Fibroblast of villous mesenchyme (primary cell): ENCODE measurements around the gene GRIA3. TPM values are rescaled to one million over a fixed set of nuclear protein-coding genes. Genes with fewer than 3 reads are reported as not detected.
A peak's percentile ranks its signal among the peaks of the same experiment; 100 is the strongest.

Experiments used
- DNase-seq: peaks from one replicate; pipeline ENCODE4 v3.0.0-alpha.2; 2010; ENCODE audit warnings: low read depth
- H3K4me3 ChIP-seq: 2 replicates; pipeline ENCODE4 v1.5.1; 2011; ENCODE audit warnings: low read depth, mild to moderate bottlenecking, low read length
- total RNA-seq: library from RNA; depleted of rRNA; stranded (reverse); fragments of >200 nt; gene quantifications from 2 replicates; pipeline ENCODE4 v1.2.3, GENCODE V29; 2012
- TF ChIP-seq, protein P1 (sequence below): IDR thresholded peaks from 2 replicates; pipeline ENCODE4 v1.5.1; 2012; ENCODE audit warnings: low read depth, mild to moderate bottlenecking, low read length; ENCODE audit not compliant: insufficient read depth

The GRIA3 gene
- total RNA-seq, 1 donor, result 19.4 TPM

DNA sequence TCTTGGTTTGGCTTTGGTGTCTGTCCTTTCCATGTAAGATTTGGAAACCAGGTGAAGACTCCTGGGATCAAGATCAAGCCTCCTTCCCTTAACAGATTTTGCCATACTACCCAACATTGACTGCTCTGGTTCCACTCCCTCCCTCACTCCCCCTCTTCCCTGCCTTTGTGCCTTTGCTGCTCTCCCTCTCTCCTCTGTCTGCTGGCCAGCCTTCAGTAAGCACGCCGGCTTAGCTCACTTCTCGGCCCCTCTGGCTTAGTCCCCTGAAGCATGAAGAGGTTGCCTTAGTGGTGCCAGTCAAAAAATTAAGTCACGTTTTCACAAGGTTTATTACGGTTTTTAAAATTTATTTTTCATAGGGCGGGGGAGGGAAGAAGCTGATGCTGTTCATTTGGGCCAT, 6.0 kb downstream of the GRIA3 start:
- H3K4me3 ChIP-seq, result no peak overlapping the region
- TF ChIP-seq, protein P1, sequence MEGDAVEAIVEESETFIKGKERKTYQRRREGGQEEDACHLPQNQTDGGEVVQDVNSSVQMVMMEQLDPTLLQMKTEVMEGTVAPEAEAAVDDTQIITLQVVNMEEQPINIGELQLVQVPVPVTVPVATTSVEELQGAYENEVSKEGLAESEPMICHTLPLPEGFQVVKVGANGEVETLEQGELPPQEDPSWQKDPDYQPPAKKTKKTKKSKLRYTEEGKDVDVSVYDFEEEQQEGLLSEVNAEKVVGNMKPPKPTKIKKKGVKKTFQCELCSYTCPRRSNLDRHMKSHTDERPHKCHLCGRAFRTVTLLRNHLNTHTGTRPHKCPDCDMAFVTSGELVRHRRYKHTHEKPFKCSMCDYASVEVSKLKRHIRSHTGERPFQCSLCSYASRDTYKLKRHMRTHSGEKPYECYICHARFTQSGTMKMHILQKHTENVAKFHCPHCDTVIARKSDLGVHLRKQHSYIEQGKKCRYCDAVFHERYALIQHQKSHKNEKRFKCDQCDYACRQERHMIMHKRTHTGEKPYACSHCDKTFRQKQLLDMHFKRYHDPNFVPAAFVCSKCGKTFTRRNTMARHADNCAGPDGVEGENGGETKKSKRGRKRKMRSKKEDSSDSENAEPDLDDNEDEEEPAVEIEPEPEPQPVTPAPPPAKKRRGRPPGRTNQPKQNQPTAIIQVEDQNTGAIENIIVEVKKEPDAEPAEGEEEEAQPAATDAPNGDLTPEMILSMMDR, result no peak
- no peak for DNase-seq

GRCh38 chrX:123193101-123193500, 9.0 kb downstream of the GRIA3 start:
- H3K4me3 ChIP-seq, result no peak overlapping the region
- TF ChIP-seq, protein P1, result no peak

GRCh38 chrX:123199338-123199737, 15.3 kb downstream of the GRIA3 start:
- DNase-seq, result no peak
- no peak overlapping the region for H3K4me3 ChIP-seq
- TF ChIP-seq, protein P1, result no peak

More at GRCh38 chrX:123193101-123193500, 9.0 kb downstream of the GRIA3 start:
- DNase-seq, result no peak

DNA sequence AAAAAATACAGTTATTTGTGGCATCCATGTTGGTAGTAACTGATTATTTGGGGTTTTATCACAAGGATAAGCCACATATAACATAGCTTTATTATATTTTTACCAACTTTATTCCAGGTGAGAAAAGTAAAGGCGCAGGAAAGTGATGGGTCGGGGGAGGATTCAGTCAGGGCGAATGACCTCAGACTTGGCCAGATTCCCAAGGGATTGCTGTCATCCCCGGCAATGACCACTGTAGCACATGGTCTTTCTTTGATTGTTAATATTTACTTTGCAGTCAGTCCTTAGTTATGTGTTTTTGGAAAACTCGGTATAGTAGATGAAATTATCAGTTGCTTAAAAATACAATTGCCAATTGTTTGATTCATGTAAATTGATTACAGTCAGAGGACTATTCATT, 17.6 kb downstream of the GRIA3 start:
- peak; percentile 11 for DNase-seq

DNA sequence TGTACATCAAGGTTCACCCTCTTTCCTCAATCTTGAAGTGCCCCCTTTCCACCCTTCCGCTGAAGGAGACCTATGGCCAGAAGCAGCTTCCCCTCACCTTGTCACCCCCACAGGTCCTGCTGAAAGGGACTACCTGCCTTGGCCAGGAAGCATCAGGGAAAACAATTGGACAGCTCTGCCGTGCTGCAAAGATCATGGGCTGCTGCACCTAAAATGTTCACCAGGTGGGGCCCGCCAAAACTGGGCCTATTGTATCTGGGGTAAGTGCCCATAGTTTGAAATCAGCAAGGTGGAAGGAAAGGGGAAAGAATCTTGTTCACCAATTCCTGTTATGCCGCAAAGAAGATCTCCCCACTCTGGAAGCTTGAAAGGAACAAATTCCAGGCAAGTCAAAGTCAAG, 18.4 kb downstream of the GRIA3 start:
- no peak overlapping the region for H3K4me3 ChIP-seq
- no peak for DNase-seq
- TF ChIP-seq, protein P1, result no peak

More for the DNA sequence above, 17.6 kb downstream of the GRIA3 start:
- TF ChIP-seq, protein P1, result no peak
- no peak overlapping the region for H3K4me3 ChIP-seq

DNA sequence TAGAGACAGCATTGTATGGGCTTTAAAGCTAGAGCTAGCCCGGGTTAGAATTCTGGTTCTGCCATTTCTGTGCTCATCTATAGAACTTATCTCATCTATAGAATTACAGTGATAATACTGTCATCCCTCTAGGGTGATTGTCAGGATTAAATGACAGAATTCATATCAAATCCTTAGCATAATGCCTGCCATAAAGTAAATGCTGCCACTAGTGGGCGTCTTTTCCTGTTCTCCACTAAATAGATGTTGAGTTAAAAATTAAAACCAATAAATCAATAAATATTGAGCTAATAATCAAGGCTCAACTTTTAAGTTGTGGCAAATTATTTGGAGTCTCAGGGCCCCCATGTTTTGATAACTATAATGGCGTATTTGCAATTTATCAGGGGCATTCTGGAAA, 19.7 kb downstream of the GRIA3 start:
- TF ChIP-seq, protein P1, result no peak
- H3K4me3 ChIP-seq, result no peak overlapping the region
- DNase-seq, result no peak

DNA sequence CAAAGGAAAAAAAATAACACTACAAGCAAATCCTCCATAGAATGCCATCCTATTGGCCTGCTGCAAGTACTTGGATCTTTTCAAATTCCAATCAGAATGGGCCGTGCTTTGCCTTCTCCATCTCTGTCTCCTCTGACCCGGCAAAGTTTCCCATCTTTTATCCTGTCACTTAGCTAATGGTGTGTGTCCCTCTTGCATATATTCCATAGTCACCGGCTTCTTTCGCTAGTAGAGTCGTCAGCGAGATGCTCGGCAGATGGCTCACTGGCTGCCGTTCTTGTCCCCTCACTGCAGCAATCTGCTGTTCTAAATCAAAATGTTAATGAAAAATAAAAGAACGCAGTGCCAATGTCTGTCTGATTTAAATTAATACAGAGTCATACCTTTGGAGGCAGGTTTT, 22.1 kb downstream of the GRIA3 start:
- TF ChIP-seq, protein P1, result no peak
- no peak for DNase-seq

More for the DNA sequence above, 22.1 kb downstream of the GRIA3 start:
- H3K4me3 ChIP-seq, result no peak overlapping the region
